ENCODE results near the gene LPAR3.

- TF ChIP-seq CTCF (IDR thresholded peaks at IDR 0.05; ENCODE audit: poor library complexity): no peak
- no peak for TF ChIP-seq EZH2phosphoT487 (IDR thresholded peaks at IDR 0.05; ENCODE audit: low read depth, severe bottlenecking, unreplicated experiment)
- TF ChIP-seq EZH2 (IDR thresholded peaks at IDR 0.05; ENCODE audit: borderline replicate concordance): no peak
Measured at GRCh38 chr1:84861516-84861915, 31.5 kb downstream of the LPAR3 start.

Measured in hepatocyte (in vitro differentiated cells).